Activated T-cell treated with anti-CD3 and anti-CD28 coated beads, Interleukin-2, amount 50 U/mL, for 72 hours (primary cell): ENCODE measurements around the gene AXIN1. TPM values are rescaled to one million over a fixed set of nuclear protein-coding genes. Genes with fewer than 3 reads are reported as not detected.
"Not testable (repeated sequence)": the region's sequence is repeated elsewhere in the genome, so short reads cannot be mapped to it uniquely, and the experiment has no call there.

Experiments
- ATAC-seq, 2 donors: fragments of 150-1000 bp; cut with Tn5 transposase; replicated peaks in 1 of 2; 2 replicates each; pipeline ENCODE4 v1.10.0; 2021; ENCODE audit warnings: moderate library complexity in 2 of 2, mild to moderate bottlenecking in 1 of 2
- DNase-seq, 2 donors: peaks; one replicate each; pipeline ENCODE4 v3.0.0; 2021 to 2022; ENCODE audit warnings: mixed read lengths in 1 of 2
- H3K27ac Mint-ChIP-seq: one replicate; pipeline ENCODE4 v1.8.0; 2022; ENCODE audit warnings: mild to moderate bottlenecking, moderate library complexity, mixed read lengths
- H3K27me3 Mint-ChIP-seq: one replicate; pipeline ENCODE4 v1.8.0; 2022; ENCODE audit warnings: low read depth, mixed read lengths
- H3K36me3 Mint-ChIP-seq, 2 donors: one replicate each; pipeline ENCODE4 v1.8.0; 2022; ENCODE audit warnings: mixed read lengths in 2 of 2, mild to moderate bottlenecking in 1 of 2; ENCODE audit not compliant: insufficient read depth in 2 of 2
- H3K4me1 Mint-ChIP-seq: one replicate; pipeline ENCODE4 v1.8.0; 2022; ENCODE audit warnings: low read depth, mixed read lengths
- H3K4me3 Mint-ChIP-seq, 2 donors: one replicate each; pipeline ENCODE4 v1.8.0; 2022; ENCODE audit warnings: mild to moderate bottlenecking in 2 of 2, mixed read lengths in 2 of 2, moderate library complexity in 2 of 2
- H3K9me3 Mint-ChIP-seq, 2 donors: one replicate each; pipeline ENCODE4 v1.8.0; 2022; ENCODE audit warnings: mixed read lengths in 2 of 2
- total RNA-seq, 2 donors: library from RNA; stranded (reverse); gene quantifications; one replicate each; pipeline ENCODE4 v1.2.3, GENCODE V29; 2022

Gene AXIN1
- total RNA-seq, 2 donors from 2014 or later, result 28.8 to 29.4 TPM

- peak in 1 of 2 donors; percentile 47 for ATAC-seq
- no peak for DNase-seq
These were observed 86.8 kb downstream of the AXIN1 start for GRCh38 chr16:265711-266110.

GRCh38 chr16:265002-265529, 87.5 kb downstream of the AXIN1 start:
- DNase-seq, result no peak
- ATAC-seq, result no peak
- no peak overlapping the region for H3K4me3 Mint-ChIP-seq
- H3K9me3 Mint-ChIP-seq, result peaks cover 0 to 4% of the 10 kb centered on the region in 2 donors
- no peaks in the 10 kb centered on the region for H3K4me1 Mint-ChIP-seq
- H3K27me3 Mint-ChIP-seq, result no peaks in the 10 kb centered on the region
- H3K36me3 Mint-ChIP-seq, result no peaks in the 10 kb centered on the region
- no peak overlapping the region for H3K27ac Mint-ChIP-seq

More at GRCh38 chr16:265711-266110, 86.8 kb downstream of the AXIN1 start:
- peaks cover 0 to 4% of the 10 kb centered on the region in 2 donors for H3K9me3 Mint-ChIP-seq
- no peak overlapping the region for H3K27ac Mint-ChIP-seq
- no peak overlapping the region for H3K4me3 Mint-ChIP-seq
- no peaks in the 10 kb centered on the region for H3K27me3 Mint-ChIP-seq
- H3K4me1 Mint-ChIP-seq, result no peaks in the 10 kb centered on the region
- no peaks in the 10 kb centered on the region for H3K36me3 Mint-ChIP-seq

- no peak overlapping the region for H3K4me3 Mint-ChIP-seq
- DNase-seq (no peak), ATAC-seq (no peak)
- no peaks in the 10 kb centered on the region for H3K36me3 Mint-ChIP-seq
- no peak overlapping the region for H3K27ac Mint-ChIP-seq
- H3K4me1 Mint-ChIP-seq, result no peaks in the 10 kb centered on the region
- H3K27me3 Mint-ChIP-seq, result no peaks in the 10 kb centered on the region
- peaks cover 0 to 4% of the 10 kb centered on the region in 2 donors for H3K9me3 Mint-ChIP-seq
These were observed 88.0 kb downstream of the AXIN1 start for GRCh38 chr16:264440-264951.

GRCh38 chr16:263944-264343, 88.6 kb downstream of the AXIN1 start:
- H3K36me3 Mint-ChIP-seq, result no peaks in the 10 kb centered on the region
- H3K4me1 Mint-ChIP-seq, result no peaks in the 10 kb centered on the region
- peaks cover 0 to 4% of the 10 kb centered on the region in 2 donors for H3K9me3 Mint-ChIP-seq
- no peak overlapping the region for H3K4me3 Mint-ChIP-seq
- H3K27ac Mint-ChIP-seq, result no peak overlapping the region
- ATAC-seq (no peak), DNase-seq (no peak)
- no peaks in the 10 kb centered on the region for H3K27me3 Mint-ChIP-seq

- H3K9me3 Mint-ChIP-seq, result peaks cover 0 to 4% of the 10 kb centered on the region in 2 donors
- H3K36me3 Mint-ChIP-seq, result no peaks in the 10 kb centered on the region
- H3K4me3 Mint-ChIP-seq, result no peak overlapping the region
- ATAC-seq, result no peak
- H3K27ac Mint-ChIP-seq, result no peak overlapping the region
- DNase-seq, result no peak
- H3K27me3 Mint-ChIP-seq, result no peaks in the 10 kb centered on the region
- no peaks in the 10 kb centered on the region for H3K4me1 Mint-ChIP-seq
These were observed 89.2 kb downstream of the AXIN1 start for GRCh38 chr16:263182-263774.

DNA sequence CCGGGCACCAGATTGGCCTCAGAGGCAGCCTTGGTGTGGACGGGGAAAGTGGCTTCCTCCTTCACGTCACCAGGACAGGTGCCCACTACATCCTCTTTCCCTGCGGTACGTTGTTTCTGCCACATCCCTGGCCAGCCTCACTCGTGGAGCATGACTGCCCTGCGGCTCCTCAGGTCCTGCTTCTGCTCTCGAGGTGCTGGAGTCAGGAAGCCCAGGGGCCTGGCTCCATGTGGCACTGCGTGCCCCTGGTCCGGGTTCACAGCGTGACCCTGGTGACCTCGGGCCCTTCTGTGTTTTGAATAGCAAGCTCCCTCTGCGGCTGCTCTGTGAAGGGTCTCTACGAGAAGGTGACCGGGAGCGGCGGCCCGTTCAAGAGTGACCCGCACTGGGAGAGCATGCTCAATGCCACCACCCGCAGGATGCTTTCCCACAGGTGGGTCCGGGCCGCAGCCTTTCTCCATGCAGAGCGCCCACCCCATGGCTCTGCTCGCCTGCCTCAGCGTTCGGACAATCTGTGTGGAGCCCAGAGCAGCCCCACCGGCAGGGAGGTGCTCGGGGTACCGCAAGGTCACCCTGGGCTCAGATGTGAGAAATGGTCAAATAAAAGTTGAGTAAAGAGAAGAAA, 90.3 kb downstream of the AXIN1 start:
- Mint-ChIP-seq H3K27me3 (no peaks in the 10 kb centered on the region), H3K27ac (no peak overlapping the region), H3K9me3 (no peaks in the 10 kb centered on the region), H3K36me3 (no peaks in the 10 kb centered on the region), H3K4me1 (no peaks in the 10 kb centered on the region), H3K4me3 (no peak overlapping the region)
- ATAC-seq (no peak), DNase-seq (no peak)

DNA sequence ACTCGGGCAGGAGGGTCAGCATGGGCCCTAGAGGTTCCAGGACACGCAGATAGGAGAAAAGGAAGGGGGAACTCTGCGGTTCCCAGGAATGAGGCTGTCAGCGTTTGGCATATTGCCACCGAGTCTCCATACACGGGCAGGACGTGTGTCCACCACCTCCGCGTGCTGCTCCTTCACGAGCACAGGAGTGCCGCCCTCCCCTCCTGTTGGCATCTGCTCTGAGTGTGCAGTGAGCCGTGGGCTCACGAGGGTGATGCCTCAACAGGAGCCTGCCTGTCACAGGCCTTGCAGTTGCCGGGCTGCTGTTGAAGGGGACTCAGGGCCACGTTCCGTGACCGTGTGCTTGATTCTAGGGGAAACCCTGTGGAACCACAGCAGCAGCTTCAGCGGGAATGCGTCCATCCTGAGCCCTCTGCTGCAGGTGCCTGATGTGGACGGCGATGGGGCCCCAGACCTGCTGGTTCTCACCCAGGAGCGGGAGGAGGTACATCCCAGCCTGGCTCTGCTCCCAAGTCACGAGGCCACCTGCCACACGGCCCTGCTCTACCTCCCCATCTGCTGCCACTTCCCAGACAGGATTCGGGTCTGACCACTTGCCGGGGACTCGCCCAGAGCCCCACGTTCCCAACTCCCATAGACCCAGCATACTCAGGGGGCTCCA, 91.4 kb downstream of the AXIN1 start:
- DNase-seq (no peak), ATAC-seq (no peak)
- no peaks in the 10 kb centered on the region for H3K36me3 Mint-ChIP-seq
- no peak overlapping the region for H3K4me3 Mint-ChIP-seq
- H3K27ac Mint-ChIP-seq, result no peak overlapping the region
- H3K9me3 Mint-ChIP-seq, result no peaks in the 10 kb centered on the region
- no peaks in the 10 kb centered on the region for H3K4me1 Mint-ChIP-seq
- no peaks in the 10 kb centered on the region for H3K27me3 Mint-ChIP-seq

DNA sequence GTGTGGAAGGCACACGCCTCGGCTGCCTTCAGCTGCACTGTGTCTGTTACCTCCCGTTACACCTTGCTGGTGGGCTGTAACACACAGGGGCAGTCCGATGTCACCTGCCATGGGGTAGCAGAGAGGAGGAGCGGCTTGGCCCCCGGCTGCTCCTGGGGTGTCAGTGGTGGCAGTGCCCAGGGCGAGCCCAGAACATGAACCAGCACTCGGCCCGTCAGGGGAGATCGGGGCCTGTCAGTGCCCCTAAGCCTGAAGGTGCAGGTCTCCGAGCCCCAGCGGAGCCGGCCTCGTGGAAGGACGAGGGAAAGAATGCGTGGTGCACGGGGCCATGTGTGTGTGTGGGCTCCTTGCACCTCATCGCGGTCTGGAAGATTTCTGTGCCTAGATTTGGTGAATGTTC, 92.2 kb downstream of the AXIN1 start:
- Mint-ChIP-seq H3K4me1 (no peaks in the 10 kb centered on the region), H3K27me3 (no peaks in the 10 kb centered on the region), H3K4me3 (no peak overlapping the region), H3K27ac (no peak overlapping the region), H3K9me3 (no peaks in the 10 kb centered on the region), H3K36me3 (peaks cover 0 to 3% of the 10 kb centered on the region in 2 donors)
- no peak for DNase-seq
- no peak for ATAC-seq

GRCh38 chr16:259814-260253, 92.7 kb downstream of the AXIN1 start:
- ATAC-seq (no peak), DNase-seq (no peak)
- H3K9me3 Mint-ChIP-seq, result no peaks in the 10 kb centered on the region
- H3K4me3 Mint-ChIP-seq, result no peak overlapping the region
- H3K27ac Mint-ChIP-seq, result no peak overlapping the region
- no peaks in the 10 kb centered on the region for H3K27me3 Mint-ChIP-seq
- H3K4me1 Mint-ChIP-seq, result no peaks in the 10 kb centered on the region
- H3K36me3 Mint-ChIP-seq, result peaks cover 0 to 3% of the 10 kb centered on the region in 2 donors

- H3K4me1 Mint-ChIP-seq, result peaks cover 3% of the 10 kb centered on the region
- H3K9me3 Mint-ChIP-seq, result no peaks in the 10 kb centered on the region
- DNase-seq (no peak), ATAC-seq (no peak)
- no peak overlapping the region for H3K27ac Mint-ChIP-seq
- peaks cover 0 to 3% of the 10 kb centered on the region in 2 donors for H3K36me3 Mint-ChIP-seq
- H3K27me3 Mint-ChIP-seq, result no peaks in the 10 kb centered on the region
- no peak overlapping the region for H3K4me3 Mint-ChIP-seq
These were observed 93.3 kb downstream of the AXIN1 start for GRCh38 chr16:259226-259625.

DNA sequence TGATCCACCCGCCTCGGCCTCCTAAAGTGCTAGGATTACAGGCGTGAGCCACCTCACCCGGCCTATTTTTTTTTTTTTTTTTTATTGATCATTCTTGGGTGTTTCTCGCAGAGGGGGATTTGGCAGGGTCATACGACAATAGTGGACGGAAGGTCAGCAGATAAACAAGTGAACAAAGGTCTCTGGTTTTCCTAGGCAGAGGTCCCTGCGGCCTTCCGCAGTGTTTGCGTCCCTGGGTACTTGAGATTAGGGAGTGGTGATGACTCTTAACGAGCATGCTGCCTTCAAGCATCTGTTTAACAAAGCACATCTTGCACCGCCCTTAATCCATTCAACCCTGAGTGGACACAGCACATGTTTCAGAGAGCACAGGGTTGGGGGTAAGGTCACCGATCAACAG, 94.4 kb downstream of the AXIN1 start:
- not testable (repeated sequence) for H3K36me3 Mint-ChIP-seq, H3K9me3 Mint-ChIP-seq, H3K27me3 Mint-ChIP-seq

GRCh38 chr16:255183-255582, 97.3 kb downstream of the AXIN1 start:
- ATAC-seq (no peak), DNase-seq (no peak)
- H3K36me3 Mint-ChIP-seq, result peaks cover 0 to 3% of the 10 kb centered on the region in 2 donors
- no peak overlapping the region for H3K27ac Mint-ChIP-seq
- H3K27me3 Mint-ChIP-seq, result no peaks in the 10 kb centered on the region
- H3K4me3 Mint-ChIP-seq, result no peak overlapping the region
- H3K4me1 Mint-ChIP-seq, result peaks cover 29% of the 10 kb centered on the region
- no peaks in the 10 kb centered on the region for H3K9me3 Mint-ChIP-seq

More for the DNA sequence above, 94.4 kb downstream of the AXIN1 start:
- not testable (repeated sequence) for DNase-seq, H3K4me3 Mint-ChIP-seq, H3K27ac Mint-ChIP-seq, ATAC-seq
- peaks cover 13% of the 10 kb centered on the region for H3K4me1 Mint-ChIP-seq

- DNase-seq (no peak), ATAC-seq (no peak)
- Mint-ChIP-seq H3K36me3 (peaks cover 0 to 3% of the 10 kb centered on the region in 2 donors), H3K27ac (no peak overlapping the region), H3K4me1 (peaks cover 30% of the 10 kb centered on the region), H3K9me3 (no peaks in the 10 kb centered on the region), H3K27me3 (no peaks in the 10 kb centered on the region), H3K4me3 (no peak overlapping the region)
These were observed 98.1 kb downstream of the AXIN1 start for GRCh38 chr16:254461-254860.
